ENCODE data around the gene DPT. TPM values are rescaled to one million over a fixed set of nuclear protein-coding genes. Genes with fewer than 3 reads are reported as not detected.

The DPT gene
- total RNA-seq, 6 donors from 2014 or later: 11.5 to 22.4 (median 12.3) TPM; not detected in 1

GRCh38 chr1:168739908-168740307 lies 10.9 kb upstream of the DPT start:
- Histone ChIP-seq H3K27ac (no peak overlapping the region), H3K27me3 (no peaks in the 10 kb centered on the region), H3K36me3 (no peaks in the 10 kb centered on the region), H3K4me3 (no peak overlapping the region), H3K4me1 (no peaks in the 10 kb centered on the region), H3K9me3 (no peaks in the 10 kb centered on the region)
- ATAC-seq (ENCODE audit: low FRiP score in 2 of 2) (no peak), DNase-seq (no peak)
- TF ChIP-seq EP300 (IDR thresholded peaks at IDR 0.05): no peak
- TF ChIP-seq POLR2A (IDR thresholded peaks at IDR 0.05): no peak
- no peak for TF ChIP-seq CTCF (IDR thresholded peaks at IDR 0.05)
- no peak for TF ChIP-seq POLR2AphosphoS5 (IDR thresholded peaks at IDR 0.05)
- 89 to 95% methylated on average over 4 of the region's 4 CpGs for WGBS, 2 donors

- no peaks in the 10 kb centered on the region for H3K36me3 ChIP-seq
- no peak for TF ChIP-seq POLR2AphosphoS5 (IDR thresholded peaks at IDR 0.05)
- no peak for TF ChIP-seq CTCF (IDR thresholded peaks at IDR 0.05)
- TF ChIP-seq POLR2A (IDR thresholded peaks at IDR 0.05): no peak
- H3K4me1 ChIP-seq: no peaks in the 10 kb centered on the region
- ATAC-seq (ENCODE audit: low FRiP score in 2 of 2): no peak
- H3K27ac ChIP-seq: no peak overlapping the region
- no peak for DNase-seq
- no peak overlapping the region for H3K4me3 ChIP-seq
- 81 to 91% methylated on average over 6 of the region's 6 CpGs for WGBS, 2 donors
- H3K27me3 ChIP-seq: no peaks in the 10 kb centered on the region
- no peaks in the 10 kb centered on the region for H3K9me3 ChIP-seq
Observed at GRCh38 chr1:168736520-168736919, 7.5 kb upstream of the DPT start.

- Histone ChIP-seq H3K4me1 (no peaks in the 10 kb centered on the region), H3K27me3 (no peaks in the 10 kb centered on the region), H3K9me3 (no peaks in the 10 kb centered on the region), H3K27ac (no peak overlapping the region), H3K4me3 (no peak overlapping the region), H3K36me3 (no peaks in the 10 kb centered on the region)
- TF ChIP-seq POLR2AphosphoS5 (IDR thresholded peaks at IDR 0.05) (no peak), CTCF (IDR thresholded peaks at IDR 0.05) (no peak), POLR2A (IDR thresholded peaks at IDR 0.05) (no peak), EP300 (IDR thresholded peaks at IDR 0.05) (no peak)
- no peak for ATAC-seq (ENCODE audit: low FRiP score in 2 of 2)
- DNase-seq: no peak
- WGBS, 2 donors: 72 to 77% methylated on average over 5 of the region's 5 CpGs
Observed at GRCh38 chr1:168735974-168736373, 7.0 kb upstream of the DPT start.

GRCh38 chr1:168734946-168735345 lies 5.9 kb upstream of the DPT start:
- no peaks in the 10 kb centered on the region for H3K4me1 ChIP-seq
- DNase-seq (no peak), ATAC-seq (ENCODE audit: low FRiP score in 2 of 2) (no peak)
- TF ChIP-seq POLR2A (IDR thresholded peaks at IDR 0.05) (no peak), CTCF (IDR thresholded peaks at IDR 0.05) (no peak), POLR2AphosphoS5 (IDR thresholded peaks at IDR 0.05) (no peak), EP300 (IDR thresholded peaks at IDR 0.05) (no peak)
- H3K27me3 ChIP-seq: no peaks in the 10 kb centered on the region
- no peak overlapping the region for H3K27ac ChIP-seq
- 76 to 92% methylated on average over 1 of the region's 1 CpG for WGBS, 2 donors
- no peaks in the 10 kb centered on the region for H3K9me3 ChIP-seq
- no peak overlapping the region for H3K4me3 ChIP-seq
- no peaks in the 10 kb centered on the region for H3K36me3 ChIP-seq

- H3K9me3 ChIP-seq: no peaks in the 10 kb centered on the region
- DNase-seq (no peak), ATAC-seq (ENCODE audit: low FRiP score in 2 of 2) (no peak)
- H3K4me1 ChIP-seq: no peaks in the 10 kb centered on the region
- no peaks in the 10 kb centered on the region for H3K27me3 ChIP-seq
- WGBS, 2 donors: 66 to 79% methylated on average over 3 of the region's 3 CpGs
- TF ChIP-seq POLR2AphosphoS5 (IDR thresholded peaks at IDR 0.05): no peak
- no peaks in the 10 kb centered on the region for H3K36me3 ChIP-seq
- H3K27ac ChIP-seq: no peak overlapping the region
- no peak overlapping the region for H3K4me3 ChIP-seq
Observed at GRCh38 chr1:168734271-168734670, 5.3 kb upstream of the DPT start.

All from upper lobe of left lung (tissue), 6 donors.